Kidney epithelial cell (primary cell): ENCODE data around the gene TIFAB. TPM values are rescaled to one million over a fixed set of nuclear protein-coding genes. Genes with fewer than 3 reads are reported as not detected.

ENCODE experiments used
- DNase-seq: peaks from one replicate; pipeline ENCODE4 v3.0.0-alpha.2; 2010; ENCODE audit warnings: low read depth
- H3K27me3 ChIP-seq: 2 replicates; pipeline ENCODE4 v1.6.0; 2011; ENCODE audit warnings: low read length; ENCODE audit not compliant: control insufficient read depth, insufficient read depth
- H3K36me3 ChIP-seq: 2 replicates; pipeline ENCODE4 v1.5.1; 2011; ENCODE audit warnings: low read length; ENCODE audit not compliant: control insufficient read depth, insufficient read depth
- H3K4me3 ChIP-seq: 2 replicates; pipeline ENCODE4 v1.5.1; 2011; ENCODE audit warnings: low read depth, mild to moderate bottlenecking, control low read depth, low read length
- CTCF ChIP-seq: IDR thresholded peaks from 2 replicates; pipeline ENCODE4 v1.5.1; 2011; ENCODE audit warnings: mild to moderate bottlenecking, moderate library complexity, low read length, control low read depth, inconsistent platforms; ENCODE audit not compliant: insufficient read depth, poor library complexity, severe bottlenecking
- total RNA-seq: library from RNA; depleted of rRNA; stranded (reverse); fragments of >200 nt; gene quantifications from 2 replicates; pipeline ENCODE4 v1.2.3, GENCODE V29; 2015

Gene TIFAB
- total RNA-seq, 1 donor from 2014 or later = not detected

GRCh38 chr5:135477613-135478066 is 25.5 kb upstream of the TIFAB start:
- DNase-seq = no peak
- Histone ChIP-seq H3K36me3 (no peaks in the 10 kb centered on the region), H3K4me3 (no peak overlapping the region), H3K27me3 (peaks cover 29% of the 10 kb centered on the region)
- no peak for TF ChIP-seq CTCF

GRCh38 chr5:135476615-135477581 is 24.7 kb upstream of the TIFAB start:
- peaks cover 32% of the 10 kb centered on the region for H3K27me3 ChIP-seq
- TF ChIP-seq CTCF = no peak
- no peaks in the 10 kb centered on the region for H3K36me3 ChIP-seq
- no peak for DNase-seq
- no peak overlapping the region for H3K4me3 ChIP-seq

- H3K4me3 ChIP-seq = no peak overlapping the region
- peaks cover 29% of the 10 kb centered on the region for H3K27me3 ChIP-seq
- no peak for DNase-seq
- H3K36me3 ChIP-seq = no peaks in the 10 kb centered on the region
- TF ChIP-seq CTCF = no peak
Observed at GRCh38 chr5:135473956-135474670, 22.0 kb upstream of the TIFAB start.

- Histone ChIP-seq H3K4me3 (no peak overlapping the region), H3K27me3 (peaks cover 30% of the 10 kb centered on the region), H3K36me3 (no peaks in the 10 kb centered on the region)
- DNase-seq = no peak
- TF ChIP-seq CTCF = no peak
Observed at GRCh38 chr5:135472141-135472540, 20.0 kb upstream of the TIFAB start.

- TF ChIP-seq CTCF = no peak
- H3K27me3 ChIP-seq = peaks cover 32% of the 10 kb centered on the region
- DNase-seq = no peak
- H3K4me3 ChIP-seq = no peak overlapping the region
- H3K36me3 ChIP-seq = no peaks in the 10 kb centered on the region
Observed at GRCh38 chr5:135471726-135472125, 19.6 kb upstream of the TIFAB start.
